DOHH2 (cell line): ENCODE results near the gene TANGO2.

Source experiments
- H3F3A ChIP-seq: fragments of 200-600 bp; sonication (generic), shearing (Covaris generic); 2 replicates; pipeline ENCODE4 v1.6.0; 2016; ENCODE audit warnings: antibody characterized with exemption, mild to moderate bottlenecking; ENCODE audit not compliant: control insufficient read depth, insufficient read depth
- H3K27ac ChIP-seq: fragments of 200-600 bp; sonication (generic); 2 replicates; pipeline ENCODE4 v1.5.1; 2014; ENCODE audit warnings: low read depth, mild to moderate bottlenecking, low read length, moderate library complexity
- H3K27me3 ChIP-seq: fragments of 200-600 bp; sonication (generic); 2 replicates; pipeline ENCODE4 v1.6.1; 2014; ENCODE audit warnings: mild to moderate bottlenecking, low read length, mixed read lengths; ENCODE audit not compliant: control insufficient read depth
- H3K36me3 ChIP-seq: fragments of 200-600 bp; sonication (generic); 2 replicates; pipeline ENCODE4 v1.6.1; 2014; ENCODE audit warnings: mild to moderate bottlenecking, low read length, moderate library complexity, mixed read lengths; ENCODE audit not compliant: control insufficient read depth
- H3K4me1 ChIP-seq: fragments of 200-600 bp; sonication (generic); 2 replicates; pipeline ENCODE4 v1.6.1; 2014; ENCODE audit warnings: mild to moderate bottlenecking, low read length, mixed read lengths; ENCODE audit not compliant: control insufficient read depth
- H3K4me2 ChIP-seq: fragments of 200-600 bp; sonication (generic); 2 replicates; pipeline ENCODE4 v1.6.0; 2014; ENCODE audit warnings: mild to moderate bottlenecking, low read length, moderate library complexity
- H3K4me3 ChIP-seq: fragments of 200-600 bp; sonication (generic); 2 replicates; pipeline ENCODE4 v1.5.1; 2014; ENCODE audit warnings: mild to moderate bottlenecking, low read length, mixed read lengths
- H3K79me2 ChIP-seq: fragments of 200-600 bp; sonication (generic); 2 replicates; pipeline ENCODE4 v1.6.1; 2014; ENCODE audit warnings: mild to moderate bottlenecking, low read length, mixed read lengths; ENCODE audit not compliant: control insufficient read depth
- H3K9me2 ChIP-seq: fragments of 200-600 bp; sonication (generic); replicated peaks from 2 replicates; pipeline ENCODE4 v1.6.1; 2014; ENCODE audit warnings: mild to moderate bottlenecking, low read length, mixed read lengths; ENCODE audit not compliant: control insufficient read depth
- H3K9me3 ChIP-seq: fragments of 200-600 bp; sonication (generic); 2 replicates; pipeline ENCODE4 v1.6.1; 2014; ENCODE audit warnings: antibody characterized with exemption, low read length, mixed read lengths; ENCODE audit not compliant: control insufficient read depth, insufficient read depth
- H4K20me1 ChIP-seq: fragments of 200-600 bp; sonication (generic); 2 replicates; pipeline ENCODE4 v1.6.0; 2014; ENCODE audit warnings: low read depth, mild to moderate bottlenecking, antibody characterized with exemption, low read length, moderate library complexity; ENCODE audit not compliant: control insufficient read depth, insufficient read depth
- CTCF ChIP-seq: fragments of 200-600 bp; sonication (generic); IDR thresholded peaks from one replicate; pipeline ENCODE4 v1.5.1; 2014; ENCODE audit warnings: antibody characterized with exemption, mild to moderate bottlenecking, low read depth, low read length; ENCODE audit not compliant: poor library complexity, severe bottlenecking
- EZH2phosphoT487 ChIP-seq: fragments of 200-600 bp; sonication (generic); IDR thresholded peaks from 2 replicates; pipeline ENCODE4 v1.6.1; 2017; ENCODE audit warnings: borderline replicate concordance, mild to moderate bottlenecking, antibody characterized with exemption, low read length, moderate library complexity, mixed read lengths

The TANGO2 gene

DNA sequence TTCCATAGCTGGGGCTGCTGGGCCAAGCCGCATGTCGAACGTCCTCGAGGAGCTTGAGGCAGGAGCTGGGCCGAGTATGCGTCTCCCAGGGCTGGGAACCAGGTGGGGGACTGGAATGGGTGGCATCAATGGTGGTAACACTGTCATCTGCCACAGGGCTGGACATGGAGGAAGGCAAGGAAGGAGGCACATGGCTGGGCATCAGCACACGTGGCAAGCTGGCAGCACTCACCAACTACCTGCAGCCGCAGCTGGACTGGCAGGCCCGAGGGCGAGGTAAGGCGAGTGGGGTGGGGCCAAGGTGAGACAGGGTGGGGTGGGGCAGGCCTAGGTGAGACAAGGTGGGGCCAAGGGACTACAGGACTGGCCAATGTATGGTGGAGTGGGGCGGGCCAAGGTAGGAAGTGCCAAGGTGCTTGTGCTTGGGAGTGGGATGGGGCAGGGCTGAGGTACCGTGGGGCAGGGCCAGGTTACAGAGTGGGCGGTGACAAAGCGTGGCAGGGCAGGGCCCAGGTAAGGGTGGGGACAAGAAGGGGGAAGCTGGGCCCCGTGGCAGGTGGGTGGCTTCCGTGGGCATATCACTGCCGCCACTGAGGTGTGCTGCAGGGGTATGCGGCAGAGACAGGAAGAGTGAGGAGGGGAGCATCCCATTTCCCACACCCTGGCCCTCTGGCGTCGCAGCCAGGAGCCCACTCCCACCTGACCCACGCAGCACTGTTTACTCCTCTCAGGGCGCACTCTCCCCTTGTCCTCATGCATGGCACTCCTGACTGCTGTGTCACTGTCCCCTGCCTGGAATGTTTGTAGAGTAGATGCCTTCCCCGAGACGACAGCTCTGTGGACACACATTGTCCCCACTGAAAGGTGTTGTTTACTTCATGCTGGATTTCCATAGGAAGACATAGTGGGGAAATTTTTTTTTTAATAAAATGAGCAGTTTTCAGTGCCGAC is 31.7 kb downstream of the TANGO2 start:
- no peaks in the 10 kb centered on the region for H3K79me2 ChIP-seq
- H3K9me3 ChIP-seq = no peaks in the 10 kb centered on the region
- no peaks in the 10 kb centered on the region for H3K27me3 ChIP-seq
- no peak overlapping the region for H3K4me3 ChIP-seq
- no peaks in the 10 kb centered on the region for H3K4me1 ChIP-seq
- peaks cover 6% of the 10 kb centered on the region; the same call in 1 of the 2 replicates for H3K36me3 ChIP-seq
- TF ChIP-seq EZH2phosphoT487 (no peak), CTCF (no peak)
- H3K4me2 ChIP-seq = no peak overlapping the region
- no peak overlapping the region for H3K27ac ChIP-seq
- H3F3A ChIP-seq = no peaks in the 10 kb centered on the region
- H4K20me1 ChIP-seq = no peaks in the 10 kb centered on the region
- H3K9me2 ChIP-seq = no peaks in the 10 kb centered on the region

DNA sequence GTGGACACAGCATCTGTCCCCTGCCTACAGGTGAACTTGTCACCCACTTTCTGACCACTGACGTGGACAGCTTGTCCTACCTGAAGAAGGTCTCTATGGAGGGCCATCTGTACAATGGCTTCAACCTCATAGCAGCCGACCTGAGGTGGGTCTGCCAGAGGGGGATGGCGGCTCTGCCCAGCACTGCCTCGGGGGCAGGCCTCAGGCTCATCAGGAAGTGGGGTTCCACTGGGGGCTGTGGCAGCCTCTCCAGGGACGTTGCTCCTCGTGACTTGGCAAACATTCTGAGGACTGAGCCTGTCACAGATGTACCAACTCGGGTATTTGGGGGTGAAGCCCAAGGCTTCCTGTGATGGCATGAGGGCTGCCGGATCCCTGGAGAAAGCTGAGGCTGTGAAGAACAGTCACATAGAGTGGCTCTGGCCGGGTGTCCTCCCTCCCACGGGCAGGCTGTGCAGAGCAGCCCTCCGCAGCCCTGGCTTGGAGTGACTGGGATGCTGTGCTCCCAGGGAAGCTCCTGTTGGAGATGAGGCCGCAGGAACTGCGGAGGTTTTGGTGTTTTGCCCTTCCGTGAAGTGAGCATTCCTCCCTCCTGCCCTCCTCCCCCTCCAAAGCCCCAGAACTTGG is 32.6 kb downstream of the TANGO2 start:
- H3K4me2 ChIP-seq = no peak overlapping the region
- no peaks in the 10 kb centered on the region for H4K20me1 ChIP-seq
- no peaks in the 10 kb centered on the region for H3K4me1 ChIP-seq
- no peak overlapping the region for H3K27ac ChIP-seq
- no peak overlapping the region for H3K4me3 ChIP-seq
- peaks cover 3% of the 10 kb centered on the region; the same call in 1 of the 2 replicates for H3K36me3 ChIP-seq
- no peaks in the 10 kb centered on the region for H3K79me2 ChIP-seq
- no peaks in the 10 kb centered on the region for H3K9me2 ChIP-seq
- TF ChIP-seq EZH2phosphoT487 = no peak
- no peak for TF ChIP-seq CTCF
- H3K27me3 ChIP-seq = no peaks in the 10 kb centered on the region
- no peaks in the 10 kb centered on the region for H3K9me3 ChIP-seq
- no peaks in the 10 kb centered on the region for H3F3A ChIP-seq

GRCh38 chr22:20054034-20054427 is 33.1 kb downstream of the TANGO2 start:
- Histone ChIP-seq H3K4me1 (no peaks in the 10 kb centered on the region), H3F3A (no peaks in the 10 kb centered on the region), H4K20me1 (no peaks in the 10 kb centered on the region), H3K27ac (no peak overlapping the region), H3K79me2 (no peaks in the 10 kb centered on the region), H3K27me3 (no peaks in the 10 kb centered on the region), H3K4me2 (no peak overlapping the region), H3K9me3 (no peaks in the 10 kb centered on the region), H3K9me2 (no peaks in the 10 kb centered on the region), H3K4me3 (no peak overlapping the region), H3K36me3 (peaks cover 3% of the 10 kb centered on the region; the same call in 1 of the 2 replicates)
- TF ChIP-seq CTCF (no peak), EZH2phosphoT487 (no peak)
